GM21423 (cell line): ENCODE data around the gene PPIL1.
A peak's percentile ranks its signal among the peaks of the same experiment; 100 is the strongest.
"Not testable (repeated sequence)": the region's sequence is repeated elsewhere in the genome, so short reads cannot be mapped to it uniquely, and the experiment has no call there.

Experiments used
- ATAC-seq: cut with Tn5 transposase; IDR thresholded peaks from one replicate; pipeline ENCODE4 v1.9.1; 2021; ENCODE audit warnings: mild to moderate bottlenecking, moderate library complexity; ENCODE audit not compliant: unreplicated experiment

Gene PPIL1

GRCh38 chr6:36874443-36875249, at the start of gene PPIL1:
Gene PPIL1, minus strand, starts transcription at chr6:36874803. Its CDS starts 31 bp downstream, at chr6:36874772.
- peak; percentile 77 for ATAC-seq

- ATAC-seq, result no peak
These were observed 49.5 kb upstream of the PPIL1 start for GRCh38 chr6:36924131-36924530.

- no peak for ATAC-seq
These were observed 45.9 kb upstream of the PPIL1 start for GRCh38 chr6:36920546-36920945.

GRCh38 chr6:36920049-36920448, 45.4 kb upstream of the PPIL1 start:
- ATAC-seq, result no peak

- ATAC-seq, result no peak
These were observed 43.1 kb upstream of the PPIL1 start for GRCh38 chr6:36917541-36918193.

GRCh38 chr6:36916126-36916525, 41.5 kb upstream of the PPIL1 start:
- no peak for ATAC-seq

GRCh38 chr6:36915599-36915998, 41.0 kb upstream of the PPIL1 start:
- no peak for ATAC-seq

- ATAC-seq, result no peak
These were observed 39.7 kb upstream of the PPIL1 start for GRCh38 chr6:36914227-36914794.

- no peak for ATAC-seq
These were observed 38.5 kb upstream of the PPIL1 start for GRCh38 chr6:36913082-36913481.

- ATAC-seq, result peak; percentile 88
These were observed 38.0 kb upstream of the PPIL1 start for GRCh38 chr6:36912586-36912985.

- ATAC-seq, result peak; percentile 8
These were observed 37.4 kb upstream of the PPIL1 start for GRCh38 chr6:36912030-36912454.

GRCh38 chr6:36908747-36909146, 34.1 kb upstream of the PPIL1 start:
- ATAC-seq, result no peak

- ATAC-seq, result no peak
These were observed 33.2 kb upstream of the PPIL1 start for GRCh38 chr6:36907781-36908180.

- ATAC-seq, result no peak
These were observed 32.1 kb upstream of the PPIL1 start for GRCh38 chr6:36906539-36907325.

GRCh38 chr6:36904851-36905393, 30.3 kb upstream of the PPIL1 start:
- ATAC-seq, result no peak

GRCh38 chr6:36904114-36904513, 29.5 kb upstream of the PPIL1 start:
- ATAC-seq, result no peak

- no peak for ATAC-seq
These were observed 23.0 kb upstream of the PPIL1 start for GRCh38 chr6:36897609-36898008.

- no peak for ATAC-seq
These were observed 19.7 kb upstream of the PPIL1 start for GRCh38 chr6:36893976-36894932.

GRCh38 chr6:36891153-36891552, 16.6 kb upstream of the PPIL1 start:
- not testable (repeated sequence) for ATAC-seq
